IPS DF 6.9 (cell line): ENCODE results near the gene ECSIT.
"Not testable (repeated sequence)": the region's sequence is repeated elsewhere in the genome, so short reads cannot be mapped to it uniquely, and the experiment has no call there.

ENCODE experiments used
- DNase-seq: peaks from one replicate; pipeline ENCODE4 v3.0.0-alpha.2; 2013; ENCODE audit warnings: low read depth, low spot score
- H3K27ac ChIP-seq: one replicate; pipeline ENCODE4 v1.5.1; 2013; ENCODE audit warnings: low read length, control low read depth
- H3K27me3 ChIP-seq: 2 replicates; pipeline ENCODE4 v1.6.1; 2013; ENCODE audit warnings: mild to moderate bottlenecking, low read length; ENCODE audit not compliant: control insufficient read depth, insufficient read depth
- H3K36me3 ChIP-seq: 2 replicates; pipeline ENCODE4 v1.6.1; 2013; ENCODE audit warnings: low read length; ENCODE audit not compliant: control insufficient read depth, insufficient read depth
- H3K4me1 ChIP-seq: 2 replicates; pipeline ENCODE4 v1.6.1; 2013; ENCODE audit warnings: low read length; ENCODE audit not compliant: control insufficient read depth, insufficient read depth
- H3K4me3 ChIP-seq: 2 replicates; pipeline ENCODE4 v1.5.1; 2013; ENCODE audit warnings: mild to moderate bottlenecking, low read length
- H3K9me3 ChIP-seq: 2 replicates; pipeline ENCODE4 v1.6.1; 2013; ENCODE audit warnings: low read length, inconsistent platforms; ENCODE audit not compliant: control insufficient read depth, insufficient read depth
- WGBS: extraction: QIAGEN DNeasy Blood & Tissue Kit; methylation state at CpG from one replicate; pipeline ENCODE4 v1.1.7; 2013; ENCODE audit warnings: mixed read lengths, missing lambda C conversion rate; ENCODE audit not compliant: insufficient read length, insufficient coverage; 5-methylcytosine and 5-hydroxymethylcytosine counted together

Gene ECSIT

DNA sequence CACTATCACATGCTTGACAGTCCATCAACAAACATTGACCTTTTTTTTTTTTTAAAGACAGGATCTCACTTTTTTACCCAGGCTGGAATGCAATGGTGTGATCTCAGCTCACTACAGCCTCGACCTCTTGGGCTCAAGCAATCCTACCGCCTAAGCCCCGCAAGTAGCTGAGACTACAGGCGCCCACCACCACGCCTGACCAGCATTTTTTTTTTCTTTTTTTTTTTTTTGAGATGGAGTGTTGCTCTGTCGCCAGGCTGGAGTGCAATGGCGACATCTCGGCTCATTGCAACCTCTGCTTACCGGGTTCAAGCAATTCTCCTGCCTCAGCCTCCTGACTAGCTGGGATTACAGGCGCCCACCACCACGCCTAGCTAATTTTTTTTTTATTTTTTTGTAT, 70.0 kb downstream of the ECSIT start:
- not testable (repeated sequence) for H3K27ac ChIP-seq, DNase-seq, H3K4me1 ChIP-seq, H3K27me3 ChIP-seq, H3K9me3 ChIP-seq, H3K36me3 ChIP-seq, H3K4me3 ChIP-seq
- WGBS: no CpG with 5 or more reads among the region's 11 CpGs

- DNase-seq: no peak
- H3K4me1 ChIP-seq: 0 out of 2 replicates have a peak, but pooled peaks cover 1% of the 10 kb centered on the region
- H3K9me3 ChIP-seq: no peaks in the 10 kb centered on the region
- H3K27ac ChIP-seq: no peak overlapping the region
- no peak overlapping the region for H3K4me3 ChIP-seq
- H3K36me3 ChIP-seq: no peaks in the 10 kb centered on the region
- WGBS: no CpG with 5 or more reads among the region's 19 CpGs
- H3K27me3 ChIP-seq: no peaks in the 10 kb centered on the region
Observed at GRCh38 chr19:11458236-11458900, 70.6 kb downstream of the ECSIT start.

GRCh38 chr19:11457831-11458230, 71.1 kb downstream of the ECSIT start:
- no peak for DNase-seq

GRCh38 chr19:11457115-11457514, 71.8 kb downstream of the ECSIT start:
- Histone ChIP-seq H3K36me3 (no peaks in the 10 kb centered on the region), H3K4me1 (0 out of 2 replicates have a peak, but pooled peaks cover 1% of the 10 kb centered on the region), H3K4me3 (no peak overlapping the region), H3K27ac (no peak overlapping the region), H3K27me3 (no peaks in the 10 kb centered on the region), H3K9me3 (no peaks in the 10 kb centered on the region)
- no peak for DNase-seq
- no CpG with 5 or more reads among the region's 18 CpGs for WGBS

More at GRCh38 chr19:11457831-11458230, 71.1 kb downstream of the ECSIT start:
- Histone ChIP-seq H3K9me3 (no peaks in the 10 kb centered on the region), H3K27me3 (no peaks in the 10 kb centered on the region), H3K27ac (no peak overlapping the region), H3K4me1 (0 out of 2 replicates have a peak, but pooled peaks cover 1% of the 10 kb centered on the region), H3K36me3 (no peaks in the 10 kb centered on the region), H3K4me3 (no peak overlapping the region)
- no CpG with 5 or more reads among the region's 20 CpGs for WGBS

DNA sequence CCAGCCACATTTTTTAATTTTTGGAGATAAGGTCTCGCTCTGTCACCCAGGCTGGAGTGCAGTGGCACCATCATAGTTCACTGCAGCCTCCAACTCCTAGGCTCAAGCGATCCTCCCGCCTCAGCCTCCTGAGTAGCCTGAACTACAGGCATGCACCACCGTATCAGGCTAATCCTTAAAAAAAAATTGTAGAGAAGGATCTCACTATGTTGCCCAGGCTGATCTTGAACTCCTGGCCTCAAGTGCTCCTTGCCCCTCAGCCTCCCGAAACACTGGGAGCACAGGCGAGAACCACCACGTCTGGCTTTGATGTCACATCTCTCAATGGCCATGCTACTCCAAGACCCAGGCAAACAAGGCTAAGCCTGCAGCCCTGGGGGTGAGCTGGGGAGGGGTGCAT, 72.3 kb downstream of the ECSIT start:
- H3K27me3 ChIP-seq: no peaks in the 10 kb centered on the region
- no peak overlapping the region for H3K4me3 ChIP-seq
- no peak for DNase-seq
- H3K9me3 ChIP-seq: no peaks in the 10 kb centered on the region
- H3K36me3 ChIP-seq: no peaks in the 10 kb centered on the region
- H3K27ac ChIP-seq: no peak overlapping the region
- no CpG with 5 or more reads among the region's 7 CpGs for WGBS
- peaks cover 1% of the 10 kb centered on the region; the same call in 1 of the 2 replicates for H3K4me1 ChIP-seq
